HG03565 (cell line): Measurements from ENCODE around the gene SAMD9L.
"Not testable (repeated sequence)": the region's sequence is repeated elsewhere in the genome, so short reads cannot be mapped to it uniquely, and the experiment has no call there.

Experiments
- ATAC-seq: cut with Tn5 transposase; IDR thresholded peaks from one replicate; pipeline ENCODE4 v1.9.1; 2021; ENCODE audit warnings: mild to moderate bottlenecking, moderate library complexity; ENCODE audit not compliant: unreplicated experiment

SAMD9L gene

GRCh38 chr7:93146472-93147141 lies 1.6 kb downstream of the SAMD9L start:
- ATAC-seq = peak; percentile 29

- ATAC-seq = no peak
These were observed 2.1 kb downstream of the SAMD9L start for GRCh38 chr7:93146036-93146435.

- no peak for ATAC-seq
These were observed 2.8 kb downstream of the SAMD9L start for GRCh38 chr7:93145354-93145753.

GRCh38 chr7:93142127-93142526 lies 6.1 kb downstream of the SAMD9L start:
- no peak for ATAC-seq

DNA sequence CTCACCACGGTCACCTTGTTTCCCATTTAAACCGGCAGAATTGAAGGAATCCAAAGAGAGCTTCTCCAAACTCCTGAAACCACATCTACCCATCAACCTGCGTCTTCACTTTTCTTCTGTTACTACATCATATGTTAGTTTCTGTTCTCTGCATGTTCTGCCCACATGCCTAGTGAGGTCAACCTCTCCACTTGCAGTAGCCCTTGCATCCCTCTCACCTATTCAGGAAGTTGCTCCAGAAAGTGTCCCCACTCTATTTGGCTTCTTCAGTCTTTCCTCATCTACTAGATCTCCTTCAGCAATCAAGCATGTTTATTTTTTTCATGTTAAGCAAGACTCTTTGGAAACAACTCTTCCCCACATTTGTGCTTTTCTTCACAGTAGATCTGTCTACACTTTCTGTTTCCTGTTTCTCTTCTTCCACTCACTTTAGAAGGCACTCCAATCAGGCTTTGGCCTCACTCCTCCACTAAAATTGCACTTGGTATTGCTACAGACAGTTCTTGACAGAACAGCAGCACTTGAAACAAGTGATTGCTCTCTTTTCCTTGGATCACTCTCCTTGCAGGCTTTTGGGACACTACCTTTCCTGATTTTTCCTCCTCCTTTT lies 7.5 kb downstream of the SAMD9L start:
- no peak for ATAC-seq

- ATAC-seq = no peak
These were observed 9.6 kb downstream of the SAMD9L start for GRCh38 chr7:93138576-93138975.

- ATAC-seq = no peak
These were observed 15.2 kb downstream of the SAMD9L start for GRCh38 chr7:93133005-93133404.

DNA sequence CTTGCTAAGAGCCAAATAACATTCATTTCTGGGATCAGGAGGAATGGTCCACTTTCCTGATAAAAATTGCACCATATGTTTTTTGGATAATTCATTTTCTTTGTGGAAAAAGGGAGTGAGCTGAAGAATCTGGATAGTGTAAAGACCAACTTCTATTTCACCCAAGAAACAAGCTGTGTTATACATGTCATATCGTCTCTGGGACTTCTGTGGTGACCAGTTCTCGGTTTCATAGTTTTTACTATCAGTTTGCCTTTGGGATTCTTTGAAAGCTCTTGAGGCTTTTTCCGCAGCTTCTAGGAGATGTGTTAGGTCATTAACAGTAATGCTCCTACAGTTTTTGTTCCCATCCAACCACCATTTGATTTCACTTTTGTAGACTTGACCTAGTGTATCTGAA lies 16.0 kb downstream of the SAMD9L start:
- ATAC-seq = no peak

GRCh38 chr7:93126954-93127353 lies 21.2 kb downstream of the SAMD9L start:
- ATAC-seq = not testable (repeated sequence)

DNA sequence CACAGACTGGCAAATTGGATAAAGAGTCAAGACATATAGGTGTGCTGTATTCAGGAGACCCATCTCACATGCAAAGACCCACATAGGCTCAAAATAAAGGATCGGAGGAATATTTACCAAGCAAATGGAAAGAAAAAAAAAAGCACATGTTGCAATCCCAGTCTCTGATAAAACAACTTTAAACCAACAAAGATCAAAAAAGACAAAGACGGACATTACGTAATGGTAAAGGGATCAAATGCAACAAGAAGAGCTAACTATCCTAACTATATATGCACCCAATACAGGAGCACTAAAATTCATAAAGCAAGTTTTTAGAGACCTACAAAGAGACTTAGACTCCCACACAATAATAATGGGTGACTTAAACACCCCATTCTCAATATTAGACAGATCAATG lies 24.7 kb downstream of the SAMD9L start:
- not testable (repeated sequence) for ATAC-seq

- no peak for ATAC-seq
These were observed 27.3 kb downstream of the SAMD9L start for GRCh38 chr7:93120592-93121549.

- ATAC-seq = no peak
These were observed 28.8 kb downstream of the SAMD9L start for GRCh38 chr7:93119191-93119905.

DNA sequence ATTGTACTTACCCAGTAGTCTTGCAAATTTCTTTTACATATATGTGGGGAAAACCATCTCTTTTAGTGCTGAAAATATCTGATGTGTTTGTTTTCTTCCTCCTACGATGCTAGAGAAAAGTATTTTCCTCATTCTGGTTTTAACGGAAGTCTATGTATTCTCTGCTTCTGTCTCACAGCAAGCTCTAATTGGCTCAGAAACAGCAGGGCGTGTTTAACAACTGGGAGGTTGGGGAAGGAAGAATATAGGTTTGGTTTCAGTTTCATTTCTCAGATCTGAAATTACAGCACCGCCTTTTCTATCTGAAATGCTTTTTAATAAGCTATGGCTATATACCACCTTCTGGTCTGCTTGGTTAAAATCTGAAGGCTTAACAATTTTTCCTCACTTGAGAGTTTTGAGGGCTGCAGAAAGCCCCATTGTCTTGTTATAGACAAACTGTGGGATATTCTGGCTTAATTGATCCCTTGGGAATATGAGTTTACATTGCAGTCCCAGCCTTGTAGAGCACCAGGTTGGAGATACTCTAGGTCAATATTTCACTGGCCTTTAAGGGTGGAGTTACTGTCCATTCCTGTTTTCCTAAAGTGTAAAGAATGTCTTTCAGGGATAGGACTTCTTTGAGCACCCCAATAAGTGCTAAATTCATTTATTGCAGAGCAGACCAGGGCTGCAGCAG lies 30.2 kb downstream of the SAMD9L start, which contains the start of gene SAMD9:
Gene SAMD9, minus strand, starts transcription at position 128 of the 679 bp plus-strand sequence. CDS start 11,882 bp downstream, outside the sequence.
- ATAC-seq = peak; percentile 100

- ATAC-seq = no peak
These were observed 30.9 kb downstream of the SAMD9L start for GRCh38 chr7:93117327-93117726.

DNA sequence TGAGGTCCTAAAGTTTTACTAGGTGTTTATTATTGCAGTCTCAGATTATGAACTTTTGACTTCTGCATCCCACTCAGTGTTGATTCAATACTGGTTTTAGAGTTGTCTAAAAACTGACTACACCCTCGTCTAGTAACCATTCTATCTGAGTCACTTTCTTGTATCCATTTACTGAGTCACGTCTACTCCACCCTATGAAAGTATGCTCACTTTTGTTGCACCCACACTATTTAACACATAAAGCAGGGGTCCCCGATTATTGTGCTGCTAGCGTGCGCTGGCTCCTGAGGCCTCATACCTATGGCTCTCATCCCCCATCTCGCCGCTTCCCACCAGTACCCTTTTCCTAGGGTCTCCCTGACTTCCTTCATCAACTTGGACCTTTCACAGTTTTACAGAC lies 32.4 kb downstream of the SAMD9L start:
- no peak for ATAC-seq

GRCh38 chr7:93108003-93108402 lies 40.2 kb downstream of the SAMD9L start:
- no peak for ATAC-seq

GRCh38 chr7:93097388-93097787 lies 50.8 kb downstream of the SAMD9L start:
- ATAC-seq = no peak

DNA sequence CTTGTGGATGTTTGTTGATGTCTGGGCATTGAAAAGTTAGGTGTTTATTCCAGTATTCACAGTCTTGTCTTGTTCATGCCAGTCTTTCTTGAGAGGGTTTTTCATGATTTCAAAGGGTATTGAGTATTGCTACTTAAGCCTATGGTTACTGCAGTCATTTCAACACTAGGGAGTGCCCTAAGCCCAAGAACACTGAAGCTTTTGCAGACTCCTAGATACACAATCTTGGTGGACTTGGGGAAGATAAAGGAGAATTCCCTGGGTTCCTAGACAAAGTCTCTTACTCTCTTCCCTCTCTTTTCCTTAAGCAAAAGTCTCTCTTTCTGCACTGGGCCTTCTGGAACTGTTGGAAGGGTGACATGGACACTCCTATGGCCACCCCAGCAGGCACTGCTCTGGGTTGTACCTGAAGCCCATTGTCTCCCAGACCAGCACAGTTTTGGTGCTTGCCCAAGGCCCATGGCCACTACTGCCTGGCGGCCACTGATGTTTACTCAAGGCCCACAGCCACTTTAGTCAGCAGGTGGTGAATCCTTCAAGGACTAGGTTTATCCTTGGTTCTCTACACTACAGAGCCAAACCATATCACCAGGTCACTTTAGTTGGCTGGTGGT lies 55.3 kb downstream of the SAMD9L start:
- peak; percentile 71 for ATAC-seq
